ENCODE results near the gene TRPT1.
A peak's percentile ranks its signal among the peaks of the same experiment; 100 is the strongest.

TRPT1 gene

GRCh38 chr11:64225608-64226506, at the start of gene TRPT1, which contains the start of gene NUDT22:
Gene TRPT1 (minus strand): TSS chr11:64226186. CDS start chr11:64225860, 326 bp downstream.
Gene NUDT22 (plus strand): TSS chr11:64226274. CDS start chr11:64226653, 379 bp downstream.
- peak; percentile 64 to 94 for DNase-seq

- DNase-seq, result no peak
These were observed 49.2 kb upstream of the TRPT1 start for GRCh38 chr11:64275031-64275800.

DNA sequence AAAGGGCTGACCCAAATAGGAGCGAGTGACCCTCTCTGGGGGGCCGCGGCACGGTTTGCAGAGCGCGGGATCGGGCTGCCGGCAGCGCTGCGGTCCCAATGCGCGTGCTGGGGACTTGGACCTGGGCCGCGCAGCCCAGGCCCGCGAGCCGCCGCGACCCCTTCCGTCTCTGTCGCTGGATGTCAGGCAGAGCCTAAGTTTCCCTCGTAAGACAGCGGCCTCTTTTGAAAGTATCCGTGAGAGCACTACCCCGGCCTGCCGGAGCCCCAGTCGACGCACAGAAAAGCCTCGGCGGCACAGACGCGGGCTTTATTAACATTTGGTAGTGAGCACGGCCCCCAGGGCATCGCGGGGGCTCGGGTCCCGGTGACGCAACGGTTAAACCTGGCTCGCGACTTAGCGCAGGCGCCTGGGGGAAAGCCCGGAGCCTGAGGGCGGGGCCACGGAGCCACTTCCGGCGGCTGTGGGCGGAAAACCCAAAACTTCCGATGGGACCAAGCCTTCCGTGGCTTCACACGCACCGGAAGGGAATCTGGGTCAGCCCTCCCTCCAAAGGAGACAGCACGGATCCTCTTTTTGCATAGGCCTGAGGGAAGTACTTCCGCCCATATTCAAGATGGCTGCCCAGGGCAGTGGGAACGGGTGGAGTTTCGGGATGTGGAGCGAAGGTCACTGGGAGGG, 43.7 kb upstream of the TRPT1 start:
- DNase-seq, result peak; percentile 100

- peak in 1 of 2 experiments; percentile 47 for DNase-seq
These were observed 43.0 kb upstream of the TRPT1 start for GRCh38 chr11:64268893-64269539.

GRCh38 chr11:64268025-64268892, 42.3 kb upstream of the TRPT1 start:
- no peak for DNase-seq

DNA sequence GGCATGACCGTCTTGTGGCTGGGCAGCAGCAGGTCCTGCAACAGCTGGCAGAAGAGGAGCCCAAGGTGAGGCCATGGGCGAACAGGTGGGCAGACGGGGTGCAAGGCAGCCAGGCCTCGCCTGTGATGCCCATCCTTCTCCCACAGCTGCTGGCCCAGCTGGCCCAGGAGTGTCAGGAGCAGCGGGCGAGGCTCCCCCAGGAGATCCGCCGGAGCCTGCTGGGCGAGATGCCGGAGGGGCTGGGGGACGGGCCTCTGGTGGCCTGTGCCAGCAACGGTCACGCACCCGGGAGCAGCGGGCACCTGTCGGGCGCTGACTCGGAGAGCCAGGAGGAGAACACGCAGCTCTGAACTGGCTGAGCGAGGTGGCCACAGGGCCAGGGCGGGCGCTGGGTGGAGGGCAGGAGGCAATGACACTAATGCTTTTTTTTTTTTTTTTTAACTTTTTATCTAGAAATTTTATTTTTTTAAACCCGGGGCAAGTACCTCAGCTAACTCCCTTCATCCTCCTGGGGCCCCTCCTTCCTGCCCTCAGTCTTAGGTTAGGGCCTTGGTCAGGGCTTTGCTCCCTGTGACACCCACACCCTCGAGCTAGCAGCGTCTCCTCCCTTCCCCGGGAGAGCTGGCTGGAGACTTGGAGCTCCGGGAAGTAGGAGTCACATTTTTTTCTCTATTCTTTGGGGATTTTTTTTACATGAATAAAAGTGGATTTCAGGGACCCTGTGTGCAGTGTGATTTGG, 41.4 kb upstream of the TRPT1 start:
- DNase-seq, result peak in 1 of 2 experiments; percentile 73

GRCh38 chr11:64266339-64266738, 40.4 kb upstream of the TRPT1 start:
- no peak for DNase-seq

GRCh38 chr11:64265176-64266160, 39.5 kb upstream of the TRPT1 start:
- DNase-seq, result peak; percentile 94 to 97

- DNase-seq, result peak; percentile 75 to 90
These were observed 38.4 kb upstream of the TRPT1 start for GRCh38 chr11:64264371-64264852.

DNA sequence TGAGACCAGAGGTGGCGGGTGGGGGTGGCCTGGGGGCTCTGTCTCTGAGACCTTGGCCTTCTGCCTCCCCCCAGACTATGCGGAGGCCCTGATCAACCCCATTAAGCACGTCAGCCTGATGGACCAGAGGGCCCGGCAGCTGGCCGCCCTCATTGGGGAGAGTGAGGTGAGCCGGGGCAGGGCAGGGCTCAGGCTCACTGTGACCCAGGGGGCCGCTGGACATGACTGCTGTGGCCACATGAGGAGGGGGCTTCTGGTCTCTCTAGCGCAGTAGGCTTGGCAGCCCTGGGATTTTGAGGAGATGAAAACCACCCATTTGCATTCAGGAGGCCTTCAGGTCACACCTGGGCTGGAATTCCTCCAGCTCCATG, 37.9 kb upstream of the TRPT1 start:
- DNase-seq, result no peak

DNA sequence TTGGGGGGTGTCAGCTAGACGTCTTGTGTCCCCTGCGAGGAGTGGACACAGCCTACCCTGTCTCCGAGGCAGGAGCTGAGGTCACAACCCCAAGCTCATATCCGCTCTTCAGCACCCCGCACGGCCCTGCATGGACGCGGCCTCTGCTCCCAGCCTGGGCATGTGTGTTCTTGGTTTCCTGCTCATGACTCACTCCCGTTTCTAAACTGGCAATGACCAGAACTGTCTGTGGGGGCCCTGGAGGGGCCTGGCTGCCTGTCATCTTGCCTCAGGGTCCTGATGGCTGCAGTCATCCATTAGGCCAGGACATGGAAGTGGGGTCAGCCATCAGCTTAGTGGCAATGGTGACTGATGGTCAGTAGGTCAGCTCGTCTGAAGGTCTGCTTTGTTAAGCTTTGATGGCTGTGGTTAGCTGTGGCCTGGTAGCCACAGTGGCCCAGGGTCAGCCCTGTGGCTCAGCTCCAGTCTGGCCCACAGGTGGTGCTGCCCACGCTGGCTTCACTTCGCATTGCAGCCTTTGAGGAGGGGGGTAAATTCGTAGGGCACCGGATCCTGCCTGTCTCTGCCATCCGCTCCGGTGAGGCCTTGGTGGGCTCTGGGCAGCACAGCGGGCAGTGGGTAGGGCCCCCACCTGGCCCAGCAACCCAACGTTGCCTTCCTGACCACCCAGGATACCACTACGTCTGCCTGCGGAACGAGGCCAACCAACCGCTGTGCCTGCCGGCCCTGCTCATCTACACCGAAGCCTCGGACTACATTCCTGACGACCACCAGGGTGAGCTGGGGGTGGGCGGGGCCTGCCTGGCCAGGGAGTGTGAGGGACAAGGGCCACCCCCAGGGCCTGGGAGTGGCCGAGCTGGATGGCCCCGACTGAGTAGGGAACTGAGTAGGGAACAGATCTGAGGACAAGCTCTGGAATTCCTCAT, 37.3 kb upstream of the TRPT1 start:
- DNase-seq, result peak in 1 of 2 experiments; percentile 21

- DNase-seq, result no peak
These were observed 36.5 kb upstream of the TRPT1 start for GRCh38 chr11:64262271-64263002.

DNA sequence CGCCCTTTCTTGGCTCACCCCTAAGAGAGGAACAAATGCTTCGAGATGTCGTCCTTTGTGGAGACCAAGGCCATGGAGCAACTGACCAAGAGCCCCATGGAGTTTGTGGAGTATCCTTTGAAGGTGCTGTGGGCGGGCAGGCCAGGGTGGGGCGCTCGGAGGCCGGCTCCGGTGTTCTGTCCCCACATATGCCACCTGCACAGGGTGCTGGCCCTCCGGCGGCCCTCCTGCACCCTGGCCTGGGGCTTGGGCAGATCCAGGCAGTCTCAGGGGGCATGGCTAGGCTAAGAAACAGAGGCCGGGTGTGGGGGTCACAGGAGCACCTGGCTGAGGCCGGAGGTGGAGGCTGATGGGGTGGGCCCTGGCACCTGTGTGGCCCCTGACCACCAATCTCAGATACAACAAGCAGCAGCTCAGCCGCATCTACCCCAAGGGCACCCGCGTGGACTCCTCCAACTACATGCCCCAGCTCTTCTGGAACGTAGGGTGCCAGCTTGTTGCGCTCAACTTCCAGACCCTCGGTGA, 35.6 kb upstream of the TRPT1 start:
- no peak for DNase-seq

- DNase-seq, result no peak
These were observed 34.2 kb upstream of the TRPT1 start for GRCh38 chr11:64260147-64260708.

GRCh38 chr11:64259533-64260067, 33.6 kb upstream of the TRPT1 start:
- no peak for DNase-seq

- DNase-seq, result no peak
These were observed 33.1 kb upstream of the TRPT1 start for GRCh38 chr11:64258946-64259532.
